ENCODE results near the gene GTF2E1. TPM values are rescaled to one million over a fixed set of nuclear protein-coding genes. Genes with fewer than 3 reads are reported as not detected.
"Not testable (repeated sequence)": the region's sequence is repeated elsewhere in the genome, so short reads cannot be mapped to it uniquely, and the experiment has no call there.

The GTF2E1 gene
- total and polyA plus RNA-seq, 9 donors = 4.5 to 20.3 (median 11.7) TPM

- Histone ChIP-seq H3K27me3 (no peaks in the 10 kb centered on the region), H3K4me3 (no peak overlapping the region), H3K36me3 (no peaks in the 10 kb centered on the region), H3K9me3 (no peaks in the 10 kb centered on the region), H3K27ac (no peak overlapping the region), H3K4me1 (ENCODE audit: insufficient read depth) (peaks cover 1% of the 10 kb centered on the region)
- TF ChIP-seq POLR2A (IDR thresholded peaks at IDR 0.05) (no peak), CTCF (IDR thresholded peaks at IDR 0.05) (no peak), EP300 (IDR thresholded peaks at IDR 0.05) (no peak)
- no peak for DNase-seq
- WGBS, 3 donors = 91 to 96% (median 92%) methylated on average over 1 of the region's 1 CpG
- intact Hi-C loops (cut with DNase I) = no loop called here
Observed at GRCh38 chr3:120752230-120752629, 9.7 kb downstream of the GTF2E1 start.

GRCh38 chr3:120752865-120753264 lies 10.3 kb downstream of the GTF2E1 start:
- Histone ChIP-seq H3K27me3 (no peaks in the 10 kb centered on the region), H3K27ac (no peak overlapping the region), H3K4me1 (ENCODE audit: insufficient read depth) (peaks cover 1% of the 10 kb centered on the region), H3K4me3 (no peak overlapping the region), H3K9me3 (no peaks in the 10 kb centered on the region), H3K36me3 (no peaks in the 10 kb centered on the region)
- TF ChIP-seq CTCF (IDR thresholded peaks at IDR 0.05) (no peak), POLR2A (IDR thresholded peaks at IDR 0.05) (no peak), EP300 (IDR thresholded peaks at IDR 0.05) (no peak)
- no peak for DNase-seq
- 89 to 94% (median 92%) methylated on average over 2 of the region's 2 CpGs for WGBS, 3 donors
- intact Hi-C loops (cut with DNase I) = no loop called here

- Histone ChIP-seq H3K4me1 (ENCODE audit: insufficient read depth) (peaks cover 1% of the 10 kb centered on the region), H3K27ac (no peak overlapping the region), H3K4me3 (no peak overlapping the region), H3K9me3 (no peaks in the 10 kb centered on the region), H3K27me3 (no peaks in the 10 kb centered on the region), H3K36me3 (no peaks in the 10 kb centered on the region)
- intact Hi-C loops (cut with DNase I) = no loop called here
- DNase-seq = no peak
- no peak for TF ChIP-seq POLR2A (IDR thresholded peaks at IDR 0.05)
- no peak for TF ChIP-seq CTCF (IDR thresholded peaks at IDR 0.05)
Observed at GRCh38 chr3:120753810-120754209, 11.3 kb downstream of the GTF2E1 start.

- DNase-seq = no peak
- Histone ChIP-seq H3K4me3 (no peak overlapping the region), H3K36me3 (no peaks in the 10 kb centered on the region), H3K27me3 (no peaks in the 10 kb centered on the region), H3K9me3 (no peaks in the 10 kb centered on the region), H3K4me1 (ENCODE audit: insufficient read depth) (peaks cover 1% of the 10 kb centered on the region), H3K27ac (no peak overlapping the region)
- 13 to 56% (median 23%) methylated on average over 2 of the region's 2 CpGs for WGBS, 3 donors
- intact Hi-C loops (cut with DNase I) = no loop called here
- TF ChIP-seq CTCF (IDR thresholded peaks at IDR 0.05) (no peak), POLR2A (IDR thresholded peaks at IDR 0.05) (no peak), EP300 (IDR thresholded peaks at IDR 0.05) (no peak)
Observed at GRCh38 chr3:120756061-120756460, 13.5 kb downstream of the GTF2E1 start.

GRCh38 chr3:120758551-120758950 lies 16.0 kb downstream of the GTF2E1 start:
- 81 to 98% (median 94%) methylated on average over 4 of the region's 4 CpGs for WGBS, 3 donors
- H3K27me3 ChIP-seq; intact Hi-C loops (cut with DNase I); H3K4me3 ChIP-seq; H3K9me3 ChIP-seq; DNase-seq; H3K27ac ChIP-seq; H3K4me1 ChIP-seq (ENCODE audit: insufficient read depth); H3K36me3 ChIP-seq: not testable (repeated sequence)

Measured in ovary (tissue), 9 donors.